Stimulated activated CD4-positive, alpha-beta T cell treated with anti-CD3 and anti-CD28 coated beads, TNF-alpha, amount 100 ng/mL, for 24 hours (primary cell): ENCODE data around the gene FRY.

Experiments used
- DNase-seq, 3 experiments: peaks; one replicate each; pipeline ENCODE4 v3.0.0-alpha.2; 2020; ENCODE audit warnings: low read depth in 3 of 3

The FRY gene

GRCh38 chr13:32016631-32017030, 14.9 kb upstream of the FRY start:
- DNase-seq: no peak

- no peak for DNase-seq
Observed at GRCh38 chr13:32017474-32017873, 14.1 kb upstream of the FRY start.

GRCh38 chr13:32019612-32020233, 11.9 kb upstream of the FRY start:
- no peak for DNase-seq

- no peak for DNase-seq
Observed at GRCh38 chr13:32021785-32022184, 9.8 kb upstream of the FRY start.

GRCh38 chr13:32022311-32022710, 9.3 kb upstream of the FRY start:
- no peak for DNase-seq

- DNase-seq: no peak
Observed at GRCh38 chr13:32023096-32023495, 8.5 kb upstream of the FRY start.

GRCh38 chr13:32023698-32024097, 7.9 kb upstream of the FRY start:
- DNase-seq: no peak

GRCh38 chr13:32024750-32025149, 6.8 kb upstream of the FRY start:
- no peak for DNase-seq

GRCh38 chr13:32025730-32026129, 5.8 kb upstream of the FRY start:
- DNase-seq: no peak

GRCh38 chr13:32026623-32027022, 5.0 kb upstream of the FRY start:
- DNase-seq: no peak

GRCh38 chr13:32028711-32029110, 2.9 kb upstream of the FRY start:
- DNase-seq: no peak

GRCh38 chr13:32029684-32030083, 1.9 kb upstream of the FRY start:
- DNase-seq: no peak

- no peak for DNase-seq
Observed at GRCh38 chr13:32031815-32032370, 319 bp downstream of the FRY start.

- DNase-seq: no peak
Observed at GRCh38 chr13:32032759-32033158, 1.2 kb downstream of the FRY start.

GRCh38 chr13:32033744-32034143, 2.2 kb downstream of the FRY start:
- no peak for DNase-seq

- no peak for DNase-seq
Observed at GRCh38 chr13:32035716-32036115, 4.1 kb downstream of the FRY start.

- no peak for DNase-seq
Observed at GRCh38 chr13:32036126-32036695, 4.6 kb downstream of the FRY start.

- no peak for DNase-seq
Observed at GRCh38 chr13:32036757-32037156, 5.2 kb downstream of the FRY start.

- DNase-seq: no peak
Observed at GRCh38 chr13:32037471-32037870, 5.9 kb downstream of the FRY start.

GRCh38 chr13:32038343-32038742, 6.8 kb downstream of the FRY start:
- DNase-seq: no peak

- no peak for DNase-seq
Observed at GRCh38 chr13:32039056-32039455, 7.5 kb downstream of the FRY start.

- DNase-seq: no peak
Observed at GRCh38 chr13:32039528-32039927, 8.0 kb downstream of the FRY start.

- no peak for DNase-seq
Observed at GRCh38 chr13:32040052-32040642, 8.6 kb downstream of the FRY start.
